Right lobe of liver (tissue), 4 donors: ENCODE results near the gene DIPK1C.

Experiments used
- CTCF ChIP-seq, 4 donors: fragments of 200-600 bp in 3 of 4; fragments of 450-650 bp in 1 of 4; IDR thresholded peaks; one replicate each; pipeline versions ENCODE4 v1.5.1 to v1.8.0; 2016 to 2022; ENCODE audit warnings: antibody characterized with exemption in 4 of 4, mild to moderate bottlenecking in 2 of 4
- POLR2A ChIP-seq: fragments of 450-650 bp; IDR thresholded peaks from one replicate; pipeline ENCODE4 v1.6.1; 2017; ENCODE audit warnings: antibody characterized with exemption, mild to moderate bottlenecking
- donor health status: DM: no; HTN: no; CAD: no.
- donor health status: DM: no; HTN: no; CAD: no.
- donor health status: DM: no; HTN: yes; CAD: no.

GRCh38 chr18:74400813-74401212 is 56.3 kb downstream of the DIPK1C start:
- TF ChIP-seq POLR2A (no peak), CTCF (IDR thresholded peaks at IDR 0.05) (no peak)
